Inferior parietal cortex (tissue), 1 donor: ENCODE measurements around the gene PNPLA6.
"Not testable (repeated sequence)": the region's sequence is repeated elsewhere in the genome, so short reads cannot be mapped to it uniquely, and the experiment has no call there.

Experiments used
- DNase-seq: peaks from one replicate; pipeline ENCODE4 v3.0.0-alpha.2; 2016; ENCODE audit errors: extremely low spot score

The PNPLA6 gene

GRCh38 chr19:7554990-7555864 lies 19.7 kb downstream of the PNPLA6 start:
- DNase-seq: no peak

DNA sequence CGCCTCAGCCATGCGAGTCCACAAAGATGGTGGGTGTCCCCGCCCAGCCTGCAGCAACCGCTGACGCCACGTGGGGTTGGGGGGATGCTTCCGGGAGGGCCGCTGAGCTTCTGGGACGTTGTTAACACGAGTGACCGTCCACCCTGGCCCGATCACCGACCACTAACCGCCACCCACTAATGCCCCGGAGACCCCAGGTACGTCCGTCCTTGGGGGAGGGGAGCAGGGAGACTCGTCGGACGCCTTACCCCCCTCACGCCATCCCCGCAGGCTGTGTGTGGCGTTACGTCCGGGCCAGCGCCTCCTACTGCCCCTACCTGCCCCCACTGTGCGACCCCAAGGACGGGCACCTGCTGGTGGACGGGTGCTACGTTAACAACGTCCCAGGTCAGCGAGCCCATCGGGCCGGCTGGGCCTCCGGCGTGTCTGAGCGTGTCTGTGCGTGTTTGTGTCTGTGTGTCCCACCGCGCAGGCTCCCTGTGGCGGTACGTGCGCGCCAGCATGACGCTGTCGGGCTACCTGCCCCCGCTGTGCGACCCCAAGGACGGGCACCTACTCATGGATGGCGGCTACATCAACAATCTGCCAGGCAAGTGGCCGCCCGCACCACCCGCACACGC lies 21.3 kb downstream of the PNPLA6 start:
- no peak for DNase-seq

DNA sequence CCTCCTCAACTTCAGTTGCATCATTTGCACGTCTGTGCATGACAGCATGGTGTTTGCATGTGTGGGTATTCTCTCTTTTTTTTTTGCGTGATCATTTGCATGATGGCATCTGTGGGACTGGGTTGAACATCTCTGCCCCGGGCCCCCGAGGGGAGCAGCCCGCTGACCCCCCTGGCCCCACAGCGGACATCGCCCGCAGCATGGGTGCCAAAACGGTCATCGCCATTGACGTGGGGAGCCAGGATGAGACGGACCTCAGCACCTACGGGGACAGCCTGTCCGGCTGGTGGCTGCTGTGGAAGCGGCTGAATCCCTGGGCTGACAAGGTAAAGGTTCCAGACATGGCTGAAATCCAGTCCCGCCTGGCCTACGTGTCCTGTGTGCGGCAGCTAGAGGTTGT lies 23.1 kb downstream of the PNPLA6 start:
- no peak for DNase-seq

DNA sequence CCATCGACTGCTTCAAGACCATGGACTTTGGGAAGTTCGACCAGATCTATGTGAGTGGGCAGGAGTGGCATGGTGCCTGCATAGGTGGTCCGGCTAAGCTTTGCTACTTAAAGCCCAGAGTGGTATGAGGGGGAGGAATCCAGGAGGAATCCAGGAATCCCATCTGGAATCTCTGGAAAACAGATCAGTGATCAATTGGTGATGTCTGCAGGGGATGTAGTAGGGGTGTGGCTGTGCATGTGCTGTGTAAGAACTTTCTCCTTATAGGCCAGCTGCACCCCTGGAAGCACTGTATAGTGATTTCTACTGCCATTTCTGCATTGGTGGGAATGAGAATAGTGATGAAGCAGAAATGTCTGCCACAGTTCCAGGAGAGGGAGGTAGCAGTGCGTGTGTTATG lies 23.6 kb downstream of the PNPLA6 start:
- DNase-seq: no peak

DNA sequence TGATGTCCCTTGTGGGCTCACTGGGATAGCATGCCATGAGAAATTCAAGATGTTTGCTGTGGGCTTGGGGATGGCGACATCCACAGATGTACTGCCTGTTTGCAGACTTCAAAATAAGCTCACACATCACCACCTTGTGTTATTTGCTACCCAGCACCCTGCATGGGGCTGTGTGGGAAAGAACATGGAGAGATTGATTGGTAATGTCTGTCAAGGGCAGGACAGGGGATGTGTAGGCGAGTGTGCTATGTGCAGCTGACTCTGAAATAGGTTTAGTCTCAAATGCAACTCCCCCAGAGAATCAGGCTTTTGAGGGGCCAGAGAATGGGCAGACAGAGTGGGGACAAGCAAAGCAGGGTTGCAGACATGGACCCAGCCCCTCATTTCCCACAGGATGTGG lies 24.7 kb downstream of the PNPLA6 start:
- no peak for DNase-seq

GRCh38 chr19:7561325-7561724 lies 25.8 kb downstream of the PNPLA6 start:
- DNase-seq: no peak

- DNase-seq: no peak
Observed at GRCh38 chr19:7562646-7563393, 27.3 kb downstream of the PNPLA6 start.

DNA sequence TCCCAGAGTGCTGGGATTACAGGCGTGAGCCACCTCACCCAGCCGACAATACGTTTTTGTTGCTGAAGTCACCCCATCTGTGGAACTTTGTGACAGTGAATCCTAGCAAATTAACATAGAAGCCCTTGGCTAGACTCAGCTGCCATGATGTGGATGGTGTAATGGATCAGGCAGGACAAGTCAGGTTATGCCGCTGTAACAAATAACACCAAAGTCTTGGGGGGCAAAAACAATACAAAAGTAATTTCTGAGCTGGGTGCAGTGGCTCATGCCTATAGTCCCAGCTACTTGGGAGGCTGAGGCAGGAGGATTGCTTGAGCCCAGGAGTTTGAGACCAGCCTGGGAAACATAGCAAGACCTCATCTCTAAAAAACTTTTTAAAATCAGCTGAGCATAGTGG lies 29.3 kb downstream of the PNPLA6 start:
- no peak for DNase-seq

DNA sequence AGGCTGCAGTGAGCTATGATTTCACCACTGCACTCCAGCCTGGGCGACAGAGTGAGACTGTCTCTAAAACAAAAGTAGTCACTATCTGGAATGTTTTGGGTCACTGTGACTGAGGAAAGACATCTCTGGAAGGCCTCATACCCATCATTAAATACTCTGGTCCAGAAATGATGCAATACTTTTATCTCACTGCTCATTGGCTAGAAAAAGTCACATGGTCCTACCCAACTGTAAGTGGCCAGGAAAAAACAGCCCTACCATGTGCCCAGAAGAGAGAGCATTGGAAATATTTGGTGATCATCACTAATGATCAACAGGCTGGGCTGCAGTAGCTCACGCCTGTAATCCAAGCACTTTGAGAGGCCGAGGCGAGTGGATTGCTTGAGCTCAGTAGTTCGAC lies 29.8 kb downstream of the PNPLA6 start:
- no peak for DNase-seq

- DNase-seq: no peak
Observed at GRCh38 chr19:7570761-7571160, 35.2 kb downstream of the PNPLA6 start.

DNA sequence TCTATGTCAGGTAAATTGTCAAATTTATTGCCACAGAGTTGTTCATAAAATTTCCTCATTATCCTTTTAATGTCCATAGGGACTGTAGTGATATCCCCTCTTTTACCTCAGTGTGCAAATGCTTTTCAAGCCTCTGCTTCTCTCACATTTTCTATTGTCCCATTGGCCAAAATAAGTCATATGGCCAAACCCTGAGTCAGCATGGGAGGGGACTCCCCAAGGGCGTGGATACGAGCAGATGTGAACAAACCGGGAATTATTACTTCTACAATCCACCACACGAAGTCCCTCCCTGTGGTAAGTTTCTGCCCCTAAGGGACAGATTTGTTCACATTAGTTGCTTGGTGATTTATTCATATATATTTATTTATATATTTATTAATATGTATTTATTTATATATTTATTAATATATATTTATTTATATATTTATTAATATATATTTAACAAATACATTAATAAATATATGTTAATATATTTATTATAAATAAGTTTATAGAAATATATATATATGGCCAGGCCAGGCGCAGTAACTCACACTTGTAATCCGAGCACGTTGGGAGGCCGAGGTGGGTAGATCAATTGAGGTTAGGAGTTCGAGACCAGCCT lies 40.0 kb downstream of the PNPLA6 start:
- DNase-seq: no peak

- DNase-seq: not testable (repeated sequence)
Observed at GRCh38 chr19:7577422-7577821, 41.9 kb downstream of the PNPLA6 start.

DNA sequence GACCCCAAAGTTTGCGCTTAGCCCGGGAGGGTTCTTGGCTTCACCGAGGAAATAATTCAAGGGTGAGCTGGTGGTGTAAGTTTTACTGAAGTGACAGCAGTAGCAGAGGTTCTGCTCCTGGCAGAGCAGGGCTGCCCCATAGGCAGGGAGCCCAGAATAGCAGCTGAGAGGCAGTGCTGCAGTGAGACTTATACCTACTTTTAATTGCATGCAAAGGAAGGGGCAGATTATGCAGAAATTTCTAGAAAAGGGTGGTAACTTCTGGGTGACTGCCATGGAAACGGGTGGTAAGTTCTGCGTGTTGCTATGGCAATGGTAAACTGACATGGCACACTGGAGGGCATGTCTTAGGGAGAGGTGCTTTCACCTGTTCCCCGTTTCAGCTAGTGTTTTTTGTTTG lies 42.6 kb downstream of the PNPLA6 start:
- DNase-seq: no peak

GRCh38 chr19:7579182-7579581 lies 43.7 kb downstream of the PNPLA6 start:
- no peak for DNase-seq

DNA sequence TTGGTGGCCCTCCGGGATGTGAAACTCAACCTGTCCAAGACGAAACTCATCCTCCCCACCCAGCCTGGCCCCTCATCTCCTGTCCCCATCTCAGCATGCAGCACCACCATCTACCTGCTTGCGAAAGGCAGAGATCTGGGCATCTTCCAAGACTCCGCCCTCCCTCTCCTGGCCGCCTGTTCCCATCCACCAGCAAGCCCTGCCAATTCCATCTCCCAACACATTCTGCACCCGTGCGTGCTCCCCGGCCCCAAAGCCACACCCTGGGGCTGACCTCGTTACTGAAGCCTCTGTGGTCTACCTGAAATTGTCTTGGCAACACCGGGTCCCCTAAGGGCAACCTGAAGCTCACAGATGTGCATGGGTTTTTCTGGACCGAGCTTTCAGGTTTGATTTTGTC lies 46.9 kb downstream of the PNPLA6 start:
- no peak for DNase-seq

DNA sequence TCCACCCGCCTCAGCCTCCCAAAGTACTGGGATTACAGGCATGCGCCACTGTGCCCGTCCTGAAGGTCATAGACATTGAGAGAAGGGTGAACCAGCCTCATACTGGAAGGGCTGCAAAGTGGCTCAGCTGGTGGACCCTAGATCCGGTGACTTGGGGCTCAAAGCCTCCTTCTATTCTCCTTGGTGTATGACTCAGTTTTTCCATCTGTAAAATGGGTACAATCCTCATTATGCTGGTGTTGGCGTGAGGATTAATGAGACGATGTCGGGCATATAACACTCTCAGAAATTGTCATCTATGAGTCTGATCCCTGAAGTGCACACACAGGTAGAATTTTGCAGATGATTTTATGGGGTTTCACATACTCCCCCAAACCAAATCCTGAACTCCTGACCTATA lies 54.3 kb downstream of the PNPLA6 start:
- DNase-seq: no peak

DNA sequence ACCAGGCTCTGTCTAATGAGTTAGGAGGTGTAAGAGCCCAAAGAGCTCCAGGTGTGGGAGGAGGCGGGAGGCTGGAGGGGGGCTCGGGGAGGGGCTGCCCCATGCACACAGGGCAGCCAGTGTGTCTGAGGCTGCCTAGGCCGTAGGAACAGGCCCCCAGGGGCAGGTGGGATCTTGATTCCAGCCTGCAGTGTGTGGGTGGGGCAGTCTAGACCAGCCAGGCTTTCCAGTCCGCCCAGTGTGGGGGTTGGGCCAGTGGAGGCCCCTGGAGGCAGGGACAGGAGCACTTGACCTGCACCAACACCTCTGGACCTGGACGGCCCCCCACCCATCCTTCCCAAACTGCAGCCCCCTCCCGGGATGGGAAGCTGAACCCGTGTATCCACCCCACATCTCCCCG lies 54.7 kb downstream of the PNPLA6 start:
- no peak for DNase-seq

GRCh38 chr19:7595466-7596133 lies 60.1 kb downstream of the PNPLA6 start, which contains the start of gene CAMSAP3:
TSS of gene CAMSAP3 (plus strand) at chr19:7595863. CDS start at chr19:7596003, 140 bp downstream.
- no peak for DNase-seq

DNA sequence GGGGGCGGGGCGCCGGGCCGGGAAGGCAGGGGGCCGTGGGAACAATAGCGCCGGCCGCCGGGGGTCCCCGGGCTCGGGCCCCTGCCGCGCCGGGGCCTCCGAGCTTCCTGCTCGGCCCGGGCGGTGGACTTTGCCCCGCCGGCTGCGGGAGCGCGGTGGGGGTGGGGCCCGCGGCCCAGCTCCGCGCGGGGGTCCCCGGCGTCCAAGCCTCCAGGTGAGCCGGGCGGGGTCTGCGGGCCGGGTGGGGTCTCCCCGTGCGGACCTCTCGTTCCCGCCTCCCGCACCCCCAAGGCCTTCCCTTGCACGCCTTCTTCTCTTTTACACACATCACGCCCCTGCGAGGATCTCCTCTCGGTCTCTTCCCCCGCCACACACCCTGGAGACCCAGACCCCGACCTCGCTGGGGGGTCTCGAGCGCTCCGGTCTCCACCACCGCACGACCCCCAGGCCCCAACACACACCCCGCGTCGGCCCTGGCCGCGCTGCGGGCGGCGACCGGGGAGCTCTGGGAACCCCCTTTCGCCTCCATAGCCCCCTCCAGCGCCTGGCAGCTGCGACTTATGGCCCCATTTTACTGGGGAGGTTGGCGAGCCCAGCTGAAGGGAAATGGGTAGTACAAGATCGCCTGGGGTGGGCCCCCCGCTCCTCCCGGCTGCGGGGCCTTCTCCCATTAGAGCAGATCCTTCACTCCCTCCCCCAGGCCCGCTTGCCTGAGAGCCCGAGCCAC lies 60.9 kb downstream of the PNPLA6 start:
- no peak for DNase-seq

- DNase-seq: no peak
Observed at GRCh38 chr19:7597689-7598088, 62.2 kb downstream of the PNPLA6 start.

- no peak for DNase-seq
Observed at GRCh38 chr19:7598180-7598579, 62.7 kb downstream of the PNPLA6 start.
